GM12878 (cell line): ENCODE data around the gene XIRP1. TPM values are rescaled to one million over a fixed set of nuclear protein-coding genes. Genes with fewer than 3 reads are reported as not detected.

ENCODE experiments used
- ATAC-seq: fragments of 200-7000 bp; cut with Tn5 transposase; 3 replicates; pipeline ENCODE4 v1.9.1; 2020; ENCODE audit warnings: mild to moderate bottlenecking, moderate library complexity
- BruUV-seq: library from RNA; stranded (reverse); fragments of 400-500 nt; replicated peaks from 2 replicates; lab custom pipeline; 2021; lab: Mats Ljungman, UMichigan
- CTCF ChIA-PET: fragments of 300-600 bp; sonication (Branson Sonifier 250); formaldehyde crosslinking; extraction: SDS; loops from one replicate; lab custom pipeline; 2021; ENCODE audit warnings: inconsistent platforms; lab: Yijun Ruan, JAX
- POLR2A ChIA-PET: fragments of 350-600 bp; formaldehyde crosslinking; extraction: SDS; loops from one replicate; lab custom pipeline; 2021; ENCODE audit warnings: inconsistent platforms; lab: Charles Lee
- RAD21 ChIA-PET: fragments of 300-600 bp; sonication (Branson Sonifier 250); formaldehyde crosslinking; loops from one replicate; lab custom pipeline; 2023; ENCODE audit warnings: antibody characterized with exemption; ENCODE audit not compliant: unreplicated experiment; lab: Charles Lee
- SMC1A ChIA-PET: fragments of 300-600 bp; sonication (Branson Sonifier 250); formaldehyde crosslinking; loops from one replicate; lab custom pipeline; 2023; ENCODE audit not compliant: unreplicated experiment, uncharacterized antibody; lab: Charles Lee
- DNase-seq: peaks from one replicate; pipeline ENCODE4 v3.0.0-alpha.2; 2011; ENCODE audit warnings: low read depth, low spot score
- FAIRE-seq: peaks from 3 replicates; lab custom pipeline; 2011; peaks lifted over from hg19 to GRCh38; lab: Jason Lieb, UNC
- H2AFZ ChIP-seq: 2 replicates; pipeline ENCODE4 v1.6.0; 2011; ENCODE audit warnings: low read depth, low read length, control low read depth; ENCODE audit not compliant: control insufficient read depth
- H3K27ac ChIP-seq: 2 replicates; pipeline ENCODE4 v1.5.1; 2011; ENCODE audit warnings: control low read depth; ENCODE audit not compliant: control insufficient read depth, insufficient read depth
- H3K27me3 ChIP-seq, 2 experiments: replicated peaks in 1 of 2; 2 replicates each; pipeline versions ENCODE4 v1.6.0 to v1.6.1; 2011; ENCODE audit warnings: low read length in 1 of 2; ENCODE audit not compliant: control insufficient read depth in 2 of 2, insufficient read depth in 2 of 2
- H3K36me3 ChIP-seq, 2 experiments: 2 replicates each; pipeline ENCODE4 v1.5.1; 2011; ENCODE audit warnings: low read length in 1 of 2; ENCODE audit not compliant: control insufficient read depth in 2 of 2, insufficient read depth in 2 of 2
- H3K4me1 ChIP-seq: 2 replicates; pipeline ENCODE4 v1.6.1; 2011; ENCODE audit warnings: mild to moderate bottlenecking, low read length, moderate library complexity, mixed read lengths; ENCODE audit not compliant: control insufficient read depth, insufficient read depth
- H3K4me2 ChIP-seq: 2 replicates; pipeline ENCODE4 v1.6.0; 2011; ENCODE audit warnings: control low read depth; ENCODE audit not compliant: control insufficient read depth, insufficient read depth
- H3K4me3 ChIP-seq: fragments of 200-600 bp; sonication (generic); 2 replicates; pipeline ENCODE4 v1.5.1; 2016
- H3K79me2 ChIP-seq: 2 replicates; pipeline ENCODE4 v1.6.0; 2011; ENCODE audit warnings: low read length; ENCODE audit not compliant: control insufficient read depth, insufficient read depth
- H3K9ac ChIP-seq: 2 replicates; pipeline ENCODE4 v1.8.0; 2011; ENCODE audit warnings: low read length, control low read depth, mixed read lengths; ENCODE audit not compliant: control insufficient read depth, insufficient read depth
- H3K9me3 ChIP-seq: replicated peaks from 3 replicates; pipeline ENCODE4 v1.5.1; 2011; ENCODE audit warnings: mild to moderate bottlenecking, low read length; ENCODE audit not compliant: control insufficient read depth, insufficient read depth
- H4K20me1 ChIP-seq: 2 replicates; pipeline ENCODE4 v1.6.0; 2011; ENCODE audit not compliant: control insufficient read depth, insufficient read depth
- CHD2 ChIP-seq: IDR thresholded peaks from 2 replicates; pipeline ENCODE4 v1.6.1; 2011; ENCODE audit warnings: low read depth, low read length, improper control_type of control experiment, borderline replicate concordance
- IRF3 ChIP-seq: fragments of 450-650 bp; IDR thresholded peaks from 2 replicates; pipeline ENCODE4 v1.6.1; 2014; ENCODE audit warnings: mild to moderate bottlenecking
- NR2F1 ChIP-seq: fragments of 450-650 bp; conservative IDR thresholded peaks from 2 replicates; pipeline ENCODE4 v1.6.1; 2017; ENCODE audit warnings: mild to moderate bottlenecking
- NRF1 ChIP-seq: conservative IDR thresholded peaks from 2 replicates; pipeline ENCODE4 v1.6.1; 2011; ENCODE audit warnings: mild to moderate bottlenecking, low read depth, low read length, improper control_type of control experiment
- PML ChIP-seq: IDR thresholded peaks from 2 replicates; pipeline ENCODE4 v1.6.1; 2012; ENCODE audit warnings: low read length, inconsistent platforms
- POLR2AphosphoS5 ChIP-seq: IDR thresholded peaks from 2 replicates; pipeline ENCODE4 v1.6.1; 2011; ENCODE audit warnings: mild to moderate bottlenecking, low read length, inconsistent platforms
- TCF12 ChIP-seq: IDR thresholded peaks from 2 replicates; pipeline ENCODE4 v1.6.1; 2011; ENCODE audit warnings: low read depth, mild to moderate bottlenecking, low read length
- YY1 ChIP-seq: IDR thresholded peaks from 2 replicates; pipeline ENCODE4 v1.6.1; 2011; ENCODE audit warnings: low read depth, mild to moderate bottlenecking, low read length
- WGBS: methylation state at CpG from one replicate; pipeline ENCODE4 v1.1.6; 2016; ENCODE audit warnings: low lambda C conversion rate; ENCODE audit not compliant: insufficient replicate concordance, insufficient coverage; ENCODE audit errors: missing lambda C conversion rate; 5-methylcytosine and 5-hydroxymethylcytosine counted together
- in situ Hi-C: fragments of 300-500 bp; cut with MboI; formaldehyde crosslinking; loops from 9 replicates; pipeline ENCODE4 v1.14.3; 2018; ENCODE audit warnings: mixed read lengths
- intact Hi-C: fragments of 100-400 bp; cut with micrococcal nuclease; formaldehyde crosslinking; loops from one replicate; pipeline ENCODE4 v1.14.2; 2022; ENCODE audit not compliant: unreplicated experiment
- polyA plus RNA-seq, 11 experiments: library from polyadenylated mRNA; depleted of rRNA in 4 of 11; unstranded in 6 of 11; stranded (reverse) in 5 of 11; fragments of >200 nt; fragmentation: Nextera tagmentation in 4 of 11; fragmentation: Illumina TruSeq in 1 of 11; extraction: Ambion mirVana in 4 of 11; extraction: Trizol in 1 of 11; gene quantifications; 1 replicate in 1 of 11; 2 replicates in 10 of 11; pipeline versions ENCODE4 v1.2.1 to v1.2.3, GENCODE V29; 2011 to 2016; ENCODE audit warnings: inconsistent platforms in 2 of 11, missing spikeins in 2 of 11, low read depth in 1 of 11
- total RNA-seq, 4 experiments: library from RNA; depleted of rRNA in 3 of 4; stranded (reverse); fragments of >200 nt in 3 of 4; fragmentation: Illumina TruSeq in 1 of 4; extraction: Trizol in 1 of 4; gene quantifications; 2 replicates each; pipeline versions ENCODE4 v1.2.1 to v1.2.3, GENCODE V29; 2013 to 2021

Gene XIRP1
- total and polyA plus RNA-seq, 10 of the 15 experiments (the other 5 are each of a cell fraction or from before 2014, with no cell fraction given), result 0.03 to 0.38 (median 0.08) TPM; not detected in 1

DNA sequence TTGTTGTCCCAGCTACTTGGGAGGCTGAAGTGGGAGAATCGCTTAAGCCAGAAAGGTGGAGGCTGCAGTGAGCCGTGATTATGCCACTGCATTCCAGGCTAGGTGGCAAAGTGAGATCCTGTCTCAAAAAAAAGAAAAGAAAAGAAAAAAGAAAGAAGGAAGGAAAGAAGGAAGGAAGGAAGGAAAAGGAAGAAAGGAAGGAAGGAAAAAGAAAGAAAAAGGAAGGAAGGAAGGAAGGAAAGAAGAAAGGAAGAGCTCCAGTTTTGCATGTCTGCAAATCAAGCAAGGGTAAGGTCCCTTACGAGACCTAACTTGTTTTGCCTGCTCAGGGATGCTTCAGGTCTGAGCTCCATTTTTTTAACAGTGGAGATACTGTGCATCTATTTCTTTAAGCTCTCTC lies 3.6 kb upstream of the XIRP1 start (continued):
- no peak for TF ChIP-seq NRF1

GRCh38 chr3:39193391-39193790 lies 996 bp upstream of the XIRP1 start:
- ATAC-seq (no peak), DNase-seq (no peak), FAIRE-seq (no peak)
- WGBS, result 62% methylated on average over 7 of the region's 7 CpGs
- no peaks in the 10 kb centered on the region for H3K36me3 ChIP-seq
- H3K27me3 ChIP-seq, result 0 out of 4 replicates have a peak, but pooled peaks cover 0 to 1% of the 10 kb centered on the region in 2 experiments
- no peak overlapping the region for H3K4me2 ChIP-seq
- SMC1A ChIA-PET, result interaction anchor here (1.0 to 25.3 kb wide), 4 partner anchors 15 to 183 kb away, joined by 3 to 648 read pairs (median 11); partner anchors contain the start of gene CX3CR1
- H3K79me2 ChIP-seq, result no peaks in the 10 kb centered on the region
- intact Hi-C loops (no loop called here), in situ Hi-C loops (no loop called here)
- H4K20me1 ChIP-seq, result no peaks in the 10 kb centered on the region
- BruUV-seq, result no TSS peak
- peaks cover 3% of the 10 kb centered on the region for H3K4me1 ChIP-seq
- no peak overlapping the region for H3K27ac ChIP-seq
- no peak overlapping the region for H3K4me3 ChIP-seq
- RAD21 ChIA-PET, result interaction anchor here (1.6 to 16.9 kb wide), 4 partner anchors 9 to 95 kb away, joined by 4 to 456 read pairs (median 18); no protein-coding TSS in a partner anchor
- no peak overlapping the region for H2AFZ ChIP-seq
- no peak for TF ChIP-seq YY1
- TF ChIP-seq TCF12, result no peak
- no peak for TF ChIP-seq NR2F1
- no peak for TF ChIP-seq IRF3
- no peak for TF ChIP-seq CHD2
- no peak for TF ChIP-seq PML
- no peak for TF ChIP-seq NRF1
- TF ChIP-seq POLR2AphosphoS5, result no peak
- CTCF ChIA-PET, result interaction anchor here (0.9 to 15.9 kb wide), 8 partner anchors 10 to 184 kb away, joined by 3 to 756 read pairs (median 36); no protein-coding TSS in a partner anchor
- no peak overlapping the region for H3K9ac ChIP-seq
- H3K9me3 ChIP-seq, result no peaks in the 10 kb centered on the region
- POLR2A ChIA-PET, result interaction anchor here (2.9 kb wide), 1 partner anchor 15 kb away, joined by 13 read pairs; no protein-coding TSS in a partner anchor
